Fibroblast of lung (primary cell): Measurements from ENCODE around the gene PACSIN2. TPM values are rescaled to one million over a fixed set of nuclear protein-coding genes. Genes with fewer than 3 reads are reported as not detected.

ENCODE experiments used
- DNase-seq, 2 donors: peaks; one replicate each; pipeline versions ENCODE4 v3.0.0 to v3.0.0-alpha.2; 2010; ENCODE audit warnings: low read depth in 2 of 2
- H2AFZ ChIP-seq: 2 replicates; pipeline ENCODE4 v1.5.1; 2012; ENCODE audit warnings: low read length, control low read depth, inconsistent platforms
- H3K27ac ChIP-seq: 2 replicates; pipeline ENCODE4 v1.5.1; 2011; ENCODE audit warnings: low read length, control low read depth; ENCODE audit not compliant: insufficient read depth
- H3K27me3 ChIP-seq: 2 replicates; pipeline ENCODE4 v1.5.1; 2011; ENCODE audit warnings: mild to moderate bottlenecking, low read length; ENCODE audit not compliant: control insufficient read depth, insufficient read depth
- H3K36me3 ChIP-seq: 2 replicates; pipeline ENCODE4 v1.5.1; 2011; ENCODE audit warnings: low read length; ENCODE audit not compliant: control insufficient read depth, insufficient read depth
- H3K4me1 ChIP-seq: 2 replicates; pipeline ENCODE4 v1.5.1; 2011; ENCODE audit warnings: low read length; ENCODE audit not compliant: control insufficient read depth, insufficient read depth; ENCODE audit errors: extremely low read depth
- H3K4me2 ChIP-seq: 2 replicates; pipeline ENCODE4 v1.5.1; 2011; ENCODE audit warnings: low read length, control low read depth; ENCODE audit not compliant: insufficient read depth; ENCODE audit errors: extremely low read depth
- H3K4me3 ChIP-seq, 4 experiments: fragments of 200-600 bp in 1 of 4; sonication (generic) in 1 of 4; replicated peaks in 1 of 4; 2 replicates each; pipeline ENCODE4 v1.5.1; 2011 to 2016; ENCODE audit warnings: low read length in 4 of 4, low read depth in 3 of 4, mild to moderate bottlenecking in 3 of 4, control low read depth in 2 of 4, inconsistent platforms in 1 of 4, mixed read lengths in 1 of 4; ENCODE audit not compliant: insufficient read depth in 1 of 4; ENCODE audit errors: control extremely low read depth in 1 of 4
- H3K79me2 ChIP-seq: 2 replicates; pipeline ENCODE4 v1.5.1; 2012; ENCODE audit warnings: mild to moderate bottlenecking, low read length, inconsistent platforms; ENCODE audit not compliant: control insufficient read depth, insufficient read depth
- H3K9ac ChIP-seq: 2 replicates; pipeline ENCODE4 v1.5.1; 2011; ENCODE audit warnings: mild to moderate bottlenecking, low read length, control low read depth; ENCODE audit not compliant: insufficient read depth
- H3K9me3 ChIP-seq: 2 replicates; pipeline ENCODE4 v1.5.1; 2012; ENCODE audit warnings: low read depth, low read length; ENCODE audit not compliant: control insufficient read depth, insufficient read depth
- H4K20me1 ChIP-seq: 2 replicates; pipeline ENCODE4 v1.5.1; 2011; ENCODE audit warnings: low read length; ENCODE audit not compliant: control insufficient read depth, insufficient read depth; ENCODE audit errors: extremely low read depth
- CTCF ChIP-seq, 2 donors: IDR thresholded peaks in 1 of 2; conservative IDR thresholded peaks in 1 of 2; 1 replicate in 1 of 2; 2 replicates in 1 of 2; pipeline ENCODE4 v1.5.1; 2011 to 2012; ENCODE audit warnings: low read length in 2 of 2, control low read depth in 1 of 2, inconsistent platforms in 1 of 2, low read depth in 1 of 2, mild to moderate bottlenecking in 1 of 2
- EZH2 ChIP-seq: IDR thresholded peaks from 2 replicates; pipeline ENCODE4 v1.5.1; 2012; ENCODE audit warnings: low read length, control low read depth, mild to moderate bottlenecking; ENCODE audit errors: missing control alignments
- polyA plus RNA-seq, 2 donors: library from polyadenylated mRNA; depleted of rRNA in 1 of 2; stranded (reverse) in 1 of 2; unstranded in 1 of 2; fragments of >200 nt; gene quantifications; 2 replicates each; pipeline ENCODE4 v1.2.1, GENCODE V29; 2011 to 2012; ENCODE audit warnings: missing spikeins in 1 of 2
- total RNA-seq: library from RNA; depleted of rRNA; stranded (reverse); fragments of >200 nt; gene quantifications from 2 replicates; pipeline ENCODE4 v1.2.1, GENCODE V29; 2014

PACSIN2 gene
- total and polyA plus RNA-seq, 2 donors (not counting 1 experiment from before 2014, with no cell fraction given), result 30.1 to 41.4 TPM

- Histone ChIP-seq H3K4me1 (peaks cover 3% of the 10 kb centered on the region), H3K4me2 (peak overlapping the region; percentile 96), H3K27me3 (no peaks in the 10 kb centered on the region), H3K9me3 (no peaks in the 10 kb centered on the region), H2AFZ (peak overlapping the region; percentile 85), H3K27ac (no peak overlapping the region), H3K4me3 (peak overlapping the region; percentile 65 to 83 (median 78)), H4K20me1 (no peaks in the 10 kb centered on the region), H3K36me3 (no peaks in the 10 kb centered on the region), H3K9ac (no peak overlapping the region), H3K79me2 (peaks cover 37% of the 10 kb centered on the region)
- no peak for DNase-seq
- TF ChIP-seq CTCF (conservative IDR thresholded peaks at IDR 0.05 in 1 of 2, IDR thresholded peaks at IDR 0.05 in 1 of 2; ENCODE audit: low read depth in 1 of 2, low read length in 2 of 2) (no peak), EZH2 (no peak)
Observed at GRCh38 chr22:43015677-43016042, 711 bp upstream of the PACSIN2 start.

GRCh38 chr22:43014316-43014868 is 557 bp downstream of the PACSIN2 start:
- Histone ChIP-seq H2AFZ (peak overlapping the region; percentile 5), H3K36me3 (no peaks in the 10 kb centered on the region), H3K79me2 (peaks cover 47% of the 10 kb centered on the region)

More at GRCh38 chr22:43014316-43014868, 557 bp downstream of the PACSIN2 start:
- H3K4me1 ChIP-seq, result peaks cover 3% of the 10 kb centered on the region
- TF ChIP-seq EZH2 (no peak), CTCF (conservative IDR thresholded peaks at IDR 0.05 in 1 of 2, IDR thresholded peaks at IDR 0.05 in 1 of 2; ENCODE audit: low read depth in 1 of 2, low read length in 2 of 2) (no peak)
- peak overlapping the region; percentile 79 for H3K9ac ChIP-seq
- H4K20me1 ChIP-seq, result no peaks in the 10 kb centered on the region
- peak overlapping the region; percentile 83 for H3K4me2 ChIP-seq
- no peaks in the 10 kb centered on the region for H3K27me3 ChIP-seq
- H3K27ac ChIP-seq, result peak overlapping the region; percentile 73
- peak overlapping the region; percentile 73 to 85 (median 83) for H3K4me3 ChIP-seq
- peak in 1 of 2 donors; percentile 29 for DNase-seq
- no peaks in the 10 kb centered on the region for H3K9me3 ChIP-seq
